NB4 (cell line): ENCODE measurements around the gene RYR2.

ENCODE experiments used
- DNase-seq: peaks from one replicate; pipeline ENCODE4 v3.0.0; 2010; ENCODE audit warnings: low read depth
- H3K4me3 ChIP-seq: one replicate; pipeline ENCODE4 v1.5.1; 2011; ENCODE audit warnings: mild to moderate bottlenecking, low read depth, low read length, moderate library complexity
- MAX ChIP-seq: IDR thresholded peaks from 2 replicates; pipeline ENCODE4 v1.6.1; 2011; ENCODE audit warnings: low read depth, low read length
- MYC ChIP-seq: IDR thresholded peaks from 2 replicates; pipeline ENCODE4 v1.6.1; 2011; ENCODE audit warnings: low read depth, low read length
- POLR2A ChIP-seq: IDR thresholded peaks from 2 replicates; pipeline ENCODE4 v1.6.1; 2011; ENCODE audit warnings: mild to moderate bottlenecking; ENCODE audit not compliant: insufficient read length; ENCODE audit errors: extremely low read depth
- TF ChIP-seq, protein P1 (sequence below): IDR thresholded peaks from one replicate; pipeline ENCODE4 v1.5.1; 2012; ENCODE audit warnings: low read depth, low read length

Gene RYR2

GRCh38 chr1:237000191-237000590 is 41.8 kb upstream of the RYR2 start:
- H3K4me3 ChIP-seq, result no peak overlapping the region
- DNase-seq, result no peak
- no peak for TF ChIP-seq MAX
- no peak for TF ChIP-seq POLR2A
- TF ChIP-seq MYC, result no peak
- TF ChIP-seq, protein P1, sequence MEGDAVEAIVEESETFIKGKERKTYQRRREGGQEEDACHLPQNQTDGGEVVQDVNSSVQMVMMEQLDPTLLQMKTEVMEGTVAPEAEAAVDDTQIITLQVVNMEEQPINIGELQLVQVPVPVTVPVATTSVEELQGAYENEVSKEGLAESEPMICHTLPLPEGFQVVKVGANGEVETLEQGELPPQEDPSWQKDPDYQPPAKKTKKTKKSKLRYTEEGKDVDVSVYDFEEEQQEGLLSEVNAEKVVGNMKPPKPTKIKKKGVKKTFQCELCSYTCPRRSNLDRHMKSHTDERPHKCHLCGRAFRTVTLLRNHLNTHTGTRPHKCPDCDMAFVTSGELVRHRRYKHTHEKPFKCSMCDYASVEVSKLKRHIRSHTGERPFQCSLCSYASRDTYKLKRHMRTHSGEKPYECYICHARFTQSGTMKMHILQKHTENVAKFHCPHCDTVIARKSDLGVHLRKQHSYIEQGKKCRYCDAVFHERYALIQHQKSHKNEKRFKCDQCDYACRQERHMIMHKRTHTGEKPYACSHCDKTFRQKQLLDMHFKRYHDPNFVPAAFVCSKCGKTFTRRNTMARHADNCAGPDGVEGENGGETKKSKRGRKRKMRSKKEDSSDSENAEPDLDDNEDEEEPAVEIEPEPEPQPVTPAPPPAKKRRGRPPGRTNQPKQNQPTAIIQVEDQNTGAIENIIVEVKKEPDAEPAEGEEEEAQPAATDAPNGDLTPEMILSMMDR, result no peak

DNA sequence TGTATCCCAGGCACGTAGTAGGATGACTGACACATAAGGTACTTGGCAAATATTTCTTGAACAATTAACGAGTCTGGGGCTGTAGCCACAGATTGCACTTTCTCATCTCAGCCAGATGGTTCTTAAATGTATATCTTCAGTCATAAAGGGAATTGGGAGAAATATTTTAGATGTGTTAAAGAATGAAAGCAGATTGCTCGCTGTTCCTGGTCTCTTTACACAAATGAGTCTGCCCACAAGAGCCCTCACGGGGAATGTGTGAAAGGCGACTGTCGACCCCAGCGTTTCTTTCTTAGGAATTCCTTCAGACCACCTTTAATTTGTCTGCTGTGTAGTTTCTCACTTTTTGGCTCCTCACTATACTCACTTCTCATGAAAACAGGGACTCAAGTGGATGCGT is 38.5 kb upstream of the RYR2 start:
- H3K4me3 ChIP-seq, result no peak overlapping the region
- TF ChIP-seq MYC (no peak), MAX (no peak), POLR2A (no peak)
- TF ChIP-seq, protein P1, result no peak
- no peak for DNase-seq

- H3K4me3 ChIP-seq, result no peak within 1 kb of the TSS
- no peak for DNase-seq
- TF ChIP-seq POLR2A (no peak), MAX (no peak), MYC (no peak)
- TF ChIP-seq, protein P1, result no peak
These were observed 37.9 kb upstream of the RYR2 start, which contains the start of gene MT1HL1 for GRCh38 chr1:237004116-237004515. TSS of gene MT1HL1 (minus strand) at chr1:237004441. CDS start at chr1:237004372, 69 bp downstream.

GRCh38 chr1:237005674-237006073 is 36.3 kb upstream of the RYR2 start:
- H3K4me3 ChIP-seq, result no peak overlapping the region
- no peak for DNase-seq
- TF ChIP-seq, protein P1, result no peak
- TF ChIP-seq MYC (no peak), POLR2A (no peak), MAX (no peak)

- no peak overlapping the region for H3K4me3 ChIP-seq
- no peak for DNase-seq
- TF ChIP-seq POLR2A (no peak), MAX (no peak), MYC (no peak)
- TF ChIP-seq, protein P1, result no peak
These were observed 34.7 kb upstream of the RYR2 start for GRCh38 chr1:237007147-237007881.
